ENCODE data around the gene CDR2.
A peak's percentile ranks its signal among the peaks of the same experiment; 100 is the strongest.
"Not testable (repeated sequence)": the region's sequence is repeated elsewhere in the genome, so short reads cannot be mapped to it uniquely, and the experiment has no call there.

CDR2 gene

GRCh38 chr16:22353191-22353919 is 21.1 kb downstream of the CDR2 start:
- no peak for TF ChIP-seq CTCF (conservative IDR thresholded peaks at IDR 0.05; ENCODE audit: low read depth, low read length)
- no peak overlapping the region for H3K4me3 ChIP-seq (ENCODE audit: low read depth, low read length)
- DNase-seq (ENCODE audit: low read depth): peak; percentile 83

- no peak for DNase-seq (ENCODE audit: low read depth)
- no peak overlapping the region for H3K4me3 ChIP-seq (ENCODE audit: low read depth, low read length)
- no peak for TF ChIP-seq CTCF (conservative IDR thresholded peaks at IDR 0.05; ENCODE audit: low read depth, low read length)
Observed at GRCh38 chr16:22352723-22353122, 21.7 kb downstream of the CDR2 start.

GRCh38 chr16:22352140-22352539 is 22.3 kb downstream of the CDR2 start:
- TF ChIP-seq CTCF (conservative IDR thresholded peaks at IDR 0.05; ENCODE audit: low read depth, low read length): no peak
- no peak for DNase-seq (ENCODE audit: low read depth)

GRCh38 chr16:22351017-22351416 is 23.4 kb downstream of the CDR2 start:
- not testable (repeated sequence) for H3K4me3 ChIP-seq (ENCODE audit: low read depth, low read length); DNase-seq (ENCODE audit: low read depth)

More at GRCh38 chr16:22352140-22352539, 22.3 kb downstream of the CDR2 start:
- H3K4me3 ChIP-seq (ENCODE audit: low read depth, low read length): no peak overlapping the region

- H3K4me3 ChIP-seq (ENCODE audit: low read depth, low read length): no peak overlapping the region
- no peak for DNase-seq (ENCODE audit: low read depth)
- no peak for TF ChIP-seq CTCF (conservative IDR thresholded peaks at IDR 0.05; ENCODE audit: low read depth, low read length)
Observed at GRCh38 chr16:22348291-22348690, 26.1 kb downstream of the CDR2 start.

GRCh38 chr16:22347100-22347820 is 27.2 kb downstream of the CDR2 start:
- DNase-seq (ENCODE audit: low read depth): no peak
- no peak for TF ChIP-seq CTCF (conservative IDR thresholded peaks at IDR 0.05; ENCODE audit: low read depth, low read length)
- no peak overlapping the region for H3K4me3 ChIP-seq (ENCODE audit: low read depth, low read length)

GRCh38 chr16:22346483-22346882 is 27.9 kb downstream of the CDR2 start:
- DNase-seq (ENCODE audit: low read depth): no peak
- H3K4me3 ChIP-seq (ENCODE audit: low read depth, low read length): no peak overlapping the region
- no peak for TF ChIP-seq CTCF (conservative IDR thresholded peaks at IDR 0.05; ENCODE audit: low read depth, low read length)

Data from choroid plexus epithelial cell (primary cell).